Psoas muscle (tissue), 8 donors: ENCODE results near the gene HTR4. TPM values are rescaled to one million over a fixed set of nuclear protein-coding genes. Genes with fewer than 3 reads are reported as not detected.

Experiments used
- ATAC-seq, 4 donors: fragments of 200-7000 bp; cut with Tn5 transposase; one replicate each; pipeline ENCODE4 v1.9.1; 2020; ENCODE audit warnings: moderate library complexity in 3 of 4, mild to moderate bottlenecking in 2 of 4
- DNase-seq, 2 donors: peaks; one replicate each; pipeline ENCODE4 v3.0.0-alpha.2; 2020
- H3K27ac ChIP-seq: fragments of 200-600 bp; one replicate; pipeline ENCODE4 v1.8.0; 2022
- H3K27me3 ChIP-seq, 3 donors: fragments of 200-600 bp in 1 of 3; one replicate each; pipeline versions ENCODE4 v1.6.1 to v1.8.0; 2013 to 2022; ENCODE audit warnings: low read length in 2 of 3, mild to moderate bottlenecking in 2 of 3, moderate library complexity in 1 of 3; ENCODE audit not compliant: insufficient read depth in 3 of 3
- H3K36me3 ChIP-seq, 2 donors: fragments of 200-600 bp in 1 of 2; one replicate each; pipeline versions ENCODE4 v1.6.1 to v1.8.0; 2013 to 2022; ENCODE audit warnings: low read depth in 1 of 2, mild to moderate bottlenecking in 1 of 2, moderate library complexity in 1 of 2; ENCODE audit not compliant: insufficient read depth in 1 of 2
- H3K4me1 ChIP-seq: fragments of 200-600 bp; one replicate; pipeline ENCODE4 v1.8.0; 2022
- H3K4me3 ChIP-seq: fragments of 200-600 bp; one replicate; pipeline ENCODE4 v1.8.0; 2022; ENCODE audit warnings: mild to moderate bottlenecking
- H3K9me3 ChIP-seq: fragments of 200-600 bp; one replicate; pipeline ENCODE4 v1.8.0; 2022
- WGBS, 3 donors: extraction: QIAGEN DNeasy Blood & Tissue Kit; methylation state at CpG; one replicate each; pipeline versions ENCODE4 v1.1.6 to v1.1.7; 2013; 5-methylcytosine and 5-hydroxymethylcytosine counted together
- intact Hi-C, 2 donors: fragments of 100-400 bp; cut with DNase I; formaldehyde crosslinking; loops; one replicate each; pipeline versions ENCODE4 v1.11.0 to v1.14.2; 2022
- polyA plus RNA-seq, 3 donors: library from polyadenylated mRNA; stranded (reverse); fragments of 200-250 nt; gene quantifications; one replicate each; pipeline ENCODE4 v1.2.3, GENCODE V29; 2013
- total RNA-seq, 4 donors: library from RNA; stranded (reverse); fragmentation: NEBNext Ultra II Directional in 2 of 4; extraction: Animal tissue kit (Norgen Biotek cat#: 25700) in 2 of 4; gene quantifications; one replicate each; pipeline versions ENCODE4 v1.2.1 to v1.2.4, GENCODE V29; 2021 to 2023
- TF ChIP-seq, protein P1 (sequence below): fragments of 200-600 bp; IDR thresholded peaks from one replicate; pipeline ENCODE4 v1.8.0; 2022; ENCODE audit warnings: antibody characterized with exemption
- donor health status: healthy with polysubstance abuse.
- donor health status: DM: no; HTN: no; CAD: no; lungs with moderate emphysema.
- donor health status: Bipolar disorder and iron deficiency.
- donor health status: healthy.
- donor health status: DM: yes; HTN: yes; CAD: no.
- donor health status: DM: no; HTN: no; CAD: no.
- donor health status: DM: no; HTN: no; CAD: no.
- donor health status: DM: yes; HTN: yes; CAD: no.

Gene HTR4
- total and polyA plus RNA-seq, 7 donors, result 0.01 to 0.46 (median 0.17) TPM; not detected in 3

DNA sequence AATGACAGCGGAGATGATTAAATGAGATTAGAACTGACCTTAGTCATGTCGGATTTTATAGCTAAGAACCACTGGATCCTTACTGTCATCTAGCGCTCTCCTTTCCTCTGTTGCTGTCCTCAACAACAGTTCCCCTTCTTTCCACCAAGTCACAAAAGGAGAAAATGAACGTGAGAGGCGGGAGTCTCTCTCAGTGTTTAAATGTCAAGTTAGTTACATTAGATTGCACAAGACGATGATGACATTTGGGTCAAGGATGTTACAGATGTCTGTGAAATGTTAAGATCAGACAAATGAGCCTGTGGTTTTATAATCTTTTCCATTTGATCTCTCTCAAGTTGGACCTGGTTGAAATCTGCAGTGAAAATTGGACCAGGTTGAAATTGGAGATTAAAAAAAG is 217.1 kb downstream of the HTR4 start:
- intact Hi-C loops, result no loop called here
- no peaks in the 10 kb centered on the region for H3K9me3 ChIP-seq
- no peak overlapping the region for H3K27ac ChIP-seq
- H3K4me3 ChIP-seq, result no peak overlapping the region
- H3K4me1 ChIP-seq, result no peaks in the 10 kb centered on the region
- ATAC-seq (no peak), DNase-seq (no peak)
- 89 to 94% (median 93%) methylated on average over 6 of the region's 6 CpGs for WGBS, 3 donors
- H3K36me3 ChIP-seq, result peaks cover 5 to 99% of the 10 kb centered on the region in 2 donors
- H3K27me3 ChIP-seq, result no peaks in the 10 kb centered on the region
- TF ChIP-seq, protein P1, sequence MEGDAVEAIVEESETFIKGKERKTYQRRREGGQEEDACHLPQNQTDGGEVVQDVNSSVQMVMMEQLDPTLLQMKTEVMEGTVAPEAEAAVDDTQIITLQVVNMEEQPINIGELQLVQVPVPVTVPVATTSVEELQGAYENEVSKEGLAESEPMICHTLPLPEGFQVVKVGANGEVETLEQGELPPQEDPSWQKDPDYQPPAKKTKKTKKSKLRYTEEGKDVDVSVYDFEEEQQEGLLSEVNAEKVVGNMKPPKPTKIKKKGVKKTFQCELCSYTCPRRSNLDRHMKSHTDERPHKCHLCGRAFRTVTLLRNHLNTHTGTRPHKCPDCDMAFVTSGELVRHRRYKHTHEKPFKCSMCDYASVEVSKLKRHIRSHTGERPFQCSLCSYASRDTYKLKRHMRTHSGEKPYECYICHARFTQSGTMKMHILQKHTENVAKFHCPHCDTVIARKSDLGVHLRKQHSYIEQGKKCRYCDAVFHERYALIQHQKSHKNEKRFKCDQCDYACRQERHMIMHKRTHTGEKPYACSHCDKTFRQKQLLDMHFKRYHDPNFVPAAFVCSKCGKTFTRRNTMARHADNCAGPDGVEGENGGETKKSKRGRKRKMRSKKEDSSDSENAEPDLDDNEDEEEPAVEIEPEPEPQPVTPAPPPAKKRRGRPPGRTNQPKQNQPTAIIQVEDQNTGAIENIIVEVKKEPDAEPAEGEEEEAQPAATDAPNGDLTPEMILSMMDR, result no peak

DNA sequence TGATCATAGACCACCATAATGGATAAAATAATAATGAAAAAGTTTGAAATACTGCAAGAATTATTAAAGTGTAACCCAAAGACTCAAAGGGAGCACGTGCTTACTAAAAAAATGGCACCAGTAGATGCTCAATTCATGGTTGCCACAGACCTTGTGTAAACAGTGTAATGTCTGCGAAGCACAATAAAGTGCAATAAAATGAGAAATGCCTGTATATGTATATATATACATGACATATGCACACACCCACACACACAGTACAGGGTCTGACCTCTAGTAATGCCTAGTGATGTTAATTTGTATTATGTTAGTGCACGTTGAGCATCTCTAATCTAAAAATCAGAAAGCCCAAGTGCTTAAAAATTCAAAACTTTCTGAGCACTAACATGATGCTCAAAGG is 218.3 kb downstream of the HTR4 start:
- H3K4me3 ChIP-seq, result no peak overlapping the region
- H3K9me3 ChIP-seq, result no peaks in the 10 kb centered on the region
- intact Hi-C loops, result no loop called here
- TF ChIP-seq, protein P1, result no peak
- ATAC-seq (no peak), DNase-seq (no peak)
- peaks cover 2 to 94% of the 10 kb centered on the region in 2 donors for H3K36me3 ChIP-seq
- H3K27ac ChIP-seq, result no peak overlapping the region
- H3K27me3 ChIP-seq, result no peaks in the 10 kb centered on the region
- no peaks in the 10 kb centered on the region for H3K4me1 ChIP-seq
- WGBS, 3 donors, result 94 to 100% (median 97%) methylated on average over 3 of the region's 3 CpGs

DNA sequence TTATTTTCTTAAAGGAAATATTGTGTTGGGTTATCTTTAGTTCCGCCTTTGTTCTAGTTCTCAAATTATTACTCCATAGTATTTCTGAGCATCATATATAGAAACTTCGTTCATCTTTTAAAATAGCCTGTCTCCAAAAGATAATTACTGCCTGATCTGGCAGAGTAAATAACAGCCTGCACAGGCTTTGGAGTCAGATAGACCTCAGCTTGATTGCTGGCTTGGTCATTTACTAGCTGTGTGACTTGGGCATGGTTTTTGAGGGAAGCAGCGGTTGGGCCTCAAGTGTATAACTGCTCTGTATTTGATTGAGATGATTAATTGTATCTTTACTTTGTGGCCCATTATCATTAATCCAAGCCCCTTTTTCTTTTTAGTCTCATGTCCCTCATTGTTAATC is 220.5 kb downstream of the HTR4 start:
- no peaks in the 10 kb centered on the region for H3K27me3 ChIP-seq
- no peaks in the 10 kb centered on the region for H3K9me3 ChIP-seq
- 95 to 97% (median 97%) methylated on average over 3 of the region's 3 CpGs for WGBS, 3 donors
- H3K4me1 ChIP-seq, result no peaks in the 10 kb centered on the region
- no peak overlapping the region for H3K4me3 ChIP-seq
- H3K36me3 ChIP-seq, result peaks cover 0 to 74% of the 10 kb centered on the region in 2 donors
- ATAC-seq, result no peak
- DNase-seq, result no peak
- TF ChIP-seq, protein P1, result no peak
- intact Hi-C loops, result no loop called here
- no peak overlapping the region for H3K27ac ChIP-seq

Other genes starting within 250 kb of the HTR4 start
- 10 to 100 TPM in 1 of 4 donors, 1 to 10 TPM in 3; 4.8 to 11.1 (median 7.9) TPM for gene ADRB2, start 172.1 kb upstream of the HTR4 start, total RNA-seq
- gene ADRB2, start 172.1 kb upstream of the HTR4 start, polyA plus RNA-seq, result 1 to 10 TPM; 1.3 to 5.6 (median 3.0) TPM